ENCODE results near the gene CCNL2.

- TF ChIP-seq EZH2 (IDR thresholded peaks at IDR 0.05), result no peak
- TF ChIP-seq POLR2AphosphoS5 (IDR thresholded peaks at IDR 0.05; ENCODE audit: borderline replicate concordance, low read depth, low read length), result no peak
- TF ChIP-seq FOXP2 (optimal IDR thresholded peaks at IDR 0.05; ENCODE audit: control extremely low read depth, extremely low read length, insufficient read depth), result no peak
Observed at GRCh38 chr1:1393014-1393413, 6.1 kb downstream of the CCNL2 start.
